Measurements from ENCODE around the gene IFNA14.

- TF ChIP-seq EP300 (IDR thresholded peaks at IDR 0.05), result no peak
- no peak for TF ChIP-seq CTCF (IDR thresholded peaks at IDR 0.05)
- no peak for TF ChIP-seq POLR2A (IDR thresholded peaks at IDR 0.05; ENCODE audit: low read depth)
Measured at GRCh38 chr9:21286099-21286498, 46.3 kb upstream of the IFNA14 start.

Measured in esophagus muscularis mucosa (tissue), 4 donors.